Measurements from ENCODE around the gene RAB3B.

Gene RAB3B

GRCh38 chr1:51912881-51913280 lies 77.6 kb downstream of the RAB3B start:
- Histone ChIP-seq H3K4me3 (peak overlapping the region; percentile 21; the same call in 1 of the 2 replicates), H3K27ac (peak overlapping the region; percentile 62), H3K9ac (ENCODE audit: insufficient read length) (no peak overlapping the region), H3K36me3 (ENCODE audit: insufficient read depth, low read length) (no peaks in the 10 kb centered on the region), H3K9me3 (ENCODE audit: low read depth, low read length) (no peaks in the 10 kb centered on the region)
- no peak; the same call in 1 of the 2 replicates for TF ChIP-seq POLR2AphosphoS5 (IDR thresholded peaks at IDR 0.05; ENCODE audit: borderline replicate concordance, low read depth, low read length)
- TF ChIP-seq FOXP2 (optimal IDR thresholded peaks at IDR 0.05; ENCODE audit: control extremely low read depth, extremely low read length, insufficient read depth), result no peak
- TF ChIP-seq EZH2 (IDR thresholded peaks at IDR 0.05), result no peak
- peak; percentile 52 for DNase-seq (ENCODE audit: low read depth, low spot score)

DNA sequence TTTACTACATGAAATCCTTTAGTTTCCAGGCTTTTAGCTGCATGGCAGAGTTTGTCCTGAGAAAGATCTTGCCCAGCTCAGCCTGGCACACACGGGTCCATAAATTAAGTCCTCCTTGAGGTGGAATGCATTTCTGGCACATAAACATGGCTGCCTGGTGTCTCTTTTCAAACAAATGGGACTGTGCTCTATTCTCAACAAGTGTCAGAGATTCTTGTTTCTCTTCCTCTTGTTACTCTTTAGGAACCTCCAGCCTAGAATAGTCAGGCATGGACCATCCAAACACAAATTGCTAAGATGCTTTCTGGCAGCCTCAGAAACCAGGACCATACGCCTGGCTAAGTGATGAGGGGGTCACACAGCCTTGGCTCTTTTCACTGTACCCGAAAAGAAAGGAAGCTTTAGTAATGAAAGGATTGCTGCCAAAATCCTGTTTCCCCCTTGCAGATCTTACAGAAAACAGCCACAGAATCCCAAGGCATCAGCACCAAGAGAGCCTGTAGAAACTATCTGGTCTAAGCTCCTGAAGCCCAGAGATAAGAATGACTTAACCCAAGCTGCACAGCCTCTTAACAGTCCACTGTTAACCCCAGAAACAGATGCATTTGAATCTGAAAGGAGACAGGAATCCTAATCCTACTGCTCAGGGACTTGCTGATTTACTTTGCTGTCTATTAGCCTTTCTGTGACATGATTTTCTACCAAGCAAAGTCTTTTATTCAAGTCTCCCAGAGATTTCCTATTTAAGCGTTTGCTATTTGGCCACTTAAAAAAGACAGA lies 80.1 kb downstream of the RAB3B start:
- Histone ChIP-seq H3K36me3 (ENCODE audit: insufficient read depth, low read length) (no peaks in the 10 kb centered on the region), H3K9me3 (ENCODE audit: low read depth, low read length) (no peaks in the 10 kb centered on the region), H3K27ac (no peak overlapping the region), H3K4me3 (no peak overlapping the region), H3K9ac (ENCODE audit: insufficient read length) (no peak overlapping the region)
- no peak for DNase-seq (ENCODE audit: low read depth, low spot score)
- TF ChIP-seq EZH2 (IDR thresholded peaks at IDR 0.05) (no peak), FOXP2 (optimal IDR thresholded peaks at IDR 0.05; ENCODE audit: control extremely low read depth, extremely low read length, insufficient read depth) (no peak), POLR2AphosphoS5 (IDR thresholded peaks at IDR 0.05; ENCODE audit: borderline replicate concordance, low read depth, low read length) (no peak)

DNA sequence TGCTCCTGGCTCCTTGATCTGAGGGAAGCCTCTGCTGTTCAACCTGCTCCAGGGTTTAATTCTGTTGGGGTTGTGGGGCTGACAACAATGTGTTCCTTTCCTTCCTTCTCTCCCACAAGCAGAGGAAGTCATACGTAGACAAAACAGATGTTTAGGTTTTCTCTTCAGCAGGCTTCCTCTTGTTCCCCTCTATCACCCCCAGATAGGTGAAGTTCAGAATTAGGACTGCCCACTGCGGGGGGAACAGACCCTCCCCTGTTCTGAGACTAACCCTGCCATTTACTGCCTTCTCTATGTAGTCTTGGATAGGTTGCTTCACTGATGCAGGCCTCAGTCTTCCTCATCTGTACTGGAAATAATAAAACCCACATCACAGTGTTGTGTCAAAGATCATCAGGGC lies 82.0 kb downstream of the RAB3B start:
- Histone ChIP-seq H3K4me3 (no peak overlapping the region), H3K9ac (ENCODE audit: insufficient read length) (no peak overlapping the region), H3K9me3 (ENCODE audit: low read depth, low read length) (no peaks in the 10 kb centered on the region), H3K27ac (no peak overlapping the region), H3K36me3 (ENCODE audit: insufficient read depth, low read length) (no peaks in the 10 kb centered on the region)
- no peak for DNase-seq (ENCODE audit: low read depth, low spot score)
- no peak for TF ChIP-seq FOXP2 (optimal IDR thresholded peaks at IDR 0.05; ENCODE audit: control extremely low read depth, extremely low read length, insufficient read depth)
- no peak for TF ChIP-seq POLR2AphosphoS5 (IDR thresholded peaks at IDR 0.05; ENCODE audit: borderline replicate concordance, low read depth, low read length)
- TF ChIP-seq EZH2 (IDR thresholded peaks at IDR 0.05), result no peak

- H3K9ac ChIP-seq (ENCODE audit: insufficient read length), result no peak overlapping the region
- TF ChIP-seq FOXP2 (optimal IDR thresholded peaks at IDR 0.05; ENCODE audit: control extremely low read depth, extremely low read length, insufficient read depth) (no peak), POLR2AphosphoS5 (IDR thresholded peaks at IDR 0.05; ENCODE audit: borderline replicate concordance, low read depth, low read length) (no peak), EZH2 (IDR thresholded peaks at IDR 0.05) (no peak)
- H3K27ac ChIP-seq, result no peak overlapping the region
- DNase-seq (ENCODE audit: low read depth, low spot score), result no peak
- H3K9me3 ChIP-seq (ENCODE audit: low read depth, low read length), result no peaks in the 10 kb centered on the region
- H3K4me3 ChIP-seq, result no peak overlapping the region
- no peaks in the 10 kb centered on the region for H3K36me3 ChIP-seq (ENCODE audit: insufficient read depth, low read length)
Observed at GRCh38 chr1:51907079-51907702, 83.3 kb downstream of the RAB3B start.

- no peak for DNase-seq (ENCODE audit: low read depth, low spot score)
- Histone ChIP-seq H3K27ac (no peak overlapping the region), H3K9ac (ENCODE audit: insufficient read length) (no peak overlapping the region), H3K4me3 (no peak overlapping the region), H3K36me3 (ENCODE audit: insufficient read depth, low read length) (no peaks in the 10 kb centered on the region), H3K9me3 (ENCODE audit: low read depth, low read length) (no peaks in the 10 kb centered on the region)
- TF ChIP-seq EZH2 (IDR thresholded peaks at IDR 0.05) (no peak), POLR2AphosphoS5 (IDR thresholded peaks at IDR 0.05; ENCODE audit: borderline replicate concordance, low read depth, low read length) (no peak), FOXP2 (optimal IDR thresholded peaks at IDR 0.05; ENCODE audit: control extremely low read depth, extremely low read length, insufficient read depth) (no peak)
Observed at GRCh38 chr1:51906306-51907078, 84.0 kb downstream of the RAB3B start.

GRCh38 chr1:51902456-51902855 lies 88.0 kb downstream of the RAB3B start:
- no peak for DNase-seq (ENCODE audit: low read depth, low spot score)
- Histone ChIP-seq H3K9me3 (ENCODE audit: low read depth, low read length) (no peaks in the 10 kb centered on the region), H3K27ac (no peak overlapping the region), H3K36me3 (ENCODE audit: insufficient read depth, low read length) (no peaks in the 10 kb centered on the region), H3K4me3 (no peak overlapping the region), H3K9ac (ENCODE audit: insufficient read length) (no peak overlapping the region)
- TF ChIP-seq EZH2 (IDR thresholded peaks at IDR 0.05) (no peak), FOXP2 (optimal IDR thresholded peaks at IDR 0.05; ENCODE audit: control extremely low read depth, extremely low read length, insufficient read depth) (no peak), POLR2AphosphoS5 (IDR thresholded peaks at IDR 0.05; ENCODE audit: borderline replicate concordance, low read depth, low read length) (no peak)

DNA sequence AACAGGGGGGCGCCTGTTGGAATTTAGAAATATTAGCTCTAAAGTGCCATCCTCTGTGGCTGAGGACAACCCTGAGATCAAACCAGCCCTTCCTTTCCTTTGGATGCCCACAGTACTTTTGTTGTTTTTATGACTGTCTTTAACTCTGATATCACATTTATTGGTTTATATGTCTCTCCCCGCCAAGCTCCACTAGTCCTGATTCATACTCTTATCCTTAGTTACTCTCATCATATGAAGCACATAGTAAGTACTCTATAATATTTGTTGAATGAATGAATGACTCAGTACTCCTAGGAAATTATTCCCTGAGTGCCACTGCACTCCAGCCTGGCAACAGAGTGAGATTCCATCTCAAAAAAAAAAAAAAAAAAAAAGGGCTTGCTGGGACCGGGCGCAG lies 89.3 kb downstream of the RAB3B start:
- DNase-seq (ENCODE audit: low read depth, low spot score), result no peak
- Histone ChIP-seq H3K27ac (no peak overlapping the region), H3K36me3 (ENCODE audit: insufficient read depth, low read length) (no peaks in the 10 kb centered on the region), H3K4me3 (no peak overlapping the region), H3K9me3 (ENCODE audit: low read depth, low read length) (no peaks in the 10 kb centered on the region), H3K9ac (ENCODE audit: insufficient read length) (no peak overlapping the region)
- TF ChIP-seq FOXP2 (optimal IDR thresholded peaks at IDR 0.05; ENCODE audit: control extremely low read depth, extremely low read length, insufficient read depth) (no peak), EZH2 (IDR thresholded peaks at IDR 0.05) (no peak), POLR2AphosphoS5 (IDR thresholded peaks at IDR 0.05; ENCODE audit: borderline replicate concordance, low read depth, low read length) (no peak)

GRCh38 chr1:51899022-51899421 lies 91.5 kb downstream of the RAB3B start:
- DNase-seq (ENCODE audit: low read depth, low spot score), result no peak
- Histone ChIP-seq H3K9me3 (ENCODE audit: low read depth, low read length) (no peaks in the 10 kb centered on the region), H3K4me3 (no peak overlapping the region), H3K9ac (ENCODE audit: insufficient read length) (no peak overlapping the region), H3K36me3 (ENCODE audit: insufficient read depth, low read length) (no peaks in the 10 kb centered on the region), H3K27ac (no peak overlapping the region)
- TF ChIP-seq EZH2 (IDR thresholded peaks at IDR 0.05) (no peak), POLR2AphosphoS5 (IDR thresholded peaks at IDR 0.05; ENCODE audit: borderline replicate concordance, low read depth, low read length) (no peak), FOXP2 (optimal IDR thresholded peaks at IDR 0.05; ENCODE audit: control extremely low read depth, extremely low read length, insufficient read depth) (no peak)

Data from SK-N-MC (cell line).